Nephron progenitor cell (in vitro differentiated cells): ENCODE measurements around the gene IL37.
A peak's percentile ranks its signal among the peaks of the same experiment; 100 is the strongest.

ENCODE experiments used
- DNase-seq: peaks from one replicate; pipeline ENCODE4 v3.0.0; 2021
- H3K27ac Mint-ChIP-seq: 2 replicates; pipeline ENCODE4 v1.8.0; 2021; ENCODE audit warnings: mild to moderate bottlenecking, moderate library complexity, mixed read lengths
- H3K27me3 Mint-ChIP-seq: 2 replicates; pipeline ENCODE4 v1.8.0; 2021; ENCODE audit warnings: mild to moderate bottlenecking, low read depth, mixed read lengths; ENCODE audit not compliant: poor library complexity
- H3K36me3 Mint-ChIP-seq: 2 replicates; pipeline ENCODE4 v1.8.0; 2021; ENCODE audit warnings: low read depth, mixed read lengths
- H3K4me1 Mint-ChIP-seq: 2 replicates; pipeline ENCODE4 v1.8.0; 2021; ENCODE audit warnings: mixed read lengths
- H3K4me3 Mint-ChIP-seq: 2 replicates; pipeline ENCODE4 v1.8.0; 2021; ENCODE audit warnings: mild to moderate bottlenecking, moderate library complexity, mixed read lengths
- H3K9me3 Mint-ChIP-seq: 2 replicates; pipeline ENCODE4 v1.8.0; 2021; ENCODE audit warnings: mild to moderate bottlenecking, moderate library complexity, mixed read lengths
- CTCF ChIP-seq: fragments of 200-600 bp; sonication (generic); IDR thresholded peaks from 2 replicates; pipeline ENCODE4 v1.5.0; 2021; ENCODE audit warnings: antibody characterized with exemption

Gene IL37

DNA sequence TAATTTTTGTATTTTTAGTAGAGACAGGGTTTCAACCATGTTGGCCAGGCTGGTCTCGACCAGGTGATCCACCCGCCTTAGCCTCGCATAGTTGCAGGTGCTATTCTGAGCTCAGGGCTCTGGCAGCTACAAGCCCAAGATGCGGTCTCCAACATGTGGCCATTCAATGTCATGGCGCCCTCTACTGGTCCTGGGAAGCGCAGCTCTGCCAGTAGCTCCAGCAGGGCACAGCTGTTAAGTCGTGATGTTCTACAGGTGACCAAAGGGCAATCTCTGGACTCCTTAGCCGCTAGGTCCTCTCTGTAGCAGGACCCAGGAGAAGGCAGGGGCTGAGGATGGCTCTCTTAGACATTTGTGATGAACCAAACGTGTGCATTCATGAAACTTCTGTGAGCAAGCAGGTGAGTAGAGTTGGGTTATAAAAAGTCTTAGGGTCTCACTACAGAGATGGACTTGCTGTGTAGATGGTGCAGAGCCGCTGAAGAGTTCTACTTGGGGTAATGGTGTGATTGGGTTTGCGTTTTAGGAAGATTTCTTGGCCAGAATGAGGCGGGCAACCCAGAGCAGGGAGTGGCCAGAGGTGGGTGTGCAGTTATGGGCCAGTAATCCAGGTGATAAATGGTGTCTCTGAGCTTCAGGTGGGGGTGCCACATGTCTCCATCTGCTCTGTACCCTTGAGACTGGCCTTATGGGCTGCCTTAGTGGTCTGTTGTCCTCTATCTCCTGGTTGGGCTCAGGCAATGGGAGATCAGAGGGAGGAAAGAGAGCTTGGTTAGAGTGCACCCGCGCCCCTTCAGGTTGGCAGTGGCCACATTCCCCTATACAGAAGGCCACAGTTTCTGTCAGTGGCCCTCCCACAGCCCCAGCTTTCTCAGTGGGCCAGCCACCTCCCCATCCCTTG, 31.0 kb downstream of the IL37 start:
- peaks cover 37% of the 10 kb centered on the region for H3K27me3 Mint-ChIP-seq
- no peak overlapping the region for H3K4me3 Mint-ChIP-seq
- H3K36me3 Mint-ChIP-seq: no peaks in the 10 kb centered on the region
- no peaks in the 10 kb centered on the region for H3K4me1 Mint-ChIP-seq
- peaks cover 5% of the 10 kb centered on the region for H3K9me3 Mint-ChIP-seq
- peak; percentile 90 for TF ChIP-seq CTCF
- peak; percentile 82 for DNase-seq
- H3K27ac Mint-ChIP-seq: no peak overlapping the region

DNA sequence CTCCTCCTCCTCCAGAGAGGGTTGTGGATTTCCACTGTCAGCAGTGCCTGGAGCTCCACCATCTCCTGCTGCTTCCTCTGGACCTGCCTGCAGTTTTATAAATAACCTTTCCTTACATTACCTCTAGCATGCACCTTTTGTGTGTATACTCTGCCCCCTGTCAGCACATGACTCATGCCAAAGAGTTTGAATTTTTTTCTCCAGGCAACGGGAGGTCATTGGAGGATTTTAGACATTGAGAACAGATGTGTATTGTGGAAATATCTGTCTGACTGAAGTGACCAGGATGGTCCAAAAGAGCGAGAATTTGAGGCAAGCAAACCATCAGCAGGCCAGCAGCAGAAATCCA, 31.7 kb downstream of the IL37 start:
- Mint-ChIP-seq H3K27ac (no peak overlapping the region), H3K4me1 (no peaks in the 10 kb centered on the region), H3K4me3 (no peak overlapping the region), H3K36me3 (no peaks in the 10 kb centered on the region), H3K27me3 (peaks cover 36% of the 10 kb centered on the region), H3K9me3 (peaks cover 5% of the 10 kb centered on the region)
- TF ChIP-seq CTCF: no peak
- DNase-seq: no peak

- TF ChIP-seq CTCF: no peak
- H3K4me3 Mint-ChIP-seq: no peak overlapping the region
- no peaks in the 10 kb centered on the region for H3K4me1 Mint-ChIP-seq
- H3K36me3 Mint-ChIP-seq: no peaks in the 10 kb centered on the region
- H3K27me3 Mint-ChIP-seq: peaks cover 34% of the 10 kb centered on the region
- no peak overlapping the region for H3K27ac Mint-ChIP-seq
- DNase-seq: no peak
- peaks cover 5% of the 10 kb centered on the region for H3K9me3 Mint-ChIP-seq
Measured at GRCh38 chr2:112944971-112945370, 34.0 kb downstream of the IL37 start.

DNA sequence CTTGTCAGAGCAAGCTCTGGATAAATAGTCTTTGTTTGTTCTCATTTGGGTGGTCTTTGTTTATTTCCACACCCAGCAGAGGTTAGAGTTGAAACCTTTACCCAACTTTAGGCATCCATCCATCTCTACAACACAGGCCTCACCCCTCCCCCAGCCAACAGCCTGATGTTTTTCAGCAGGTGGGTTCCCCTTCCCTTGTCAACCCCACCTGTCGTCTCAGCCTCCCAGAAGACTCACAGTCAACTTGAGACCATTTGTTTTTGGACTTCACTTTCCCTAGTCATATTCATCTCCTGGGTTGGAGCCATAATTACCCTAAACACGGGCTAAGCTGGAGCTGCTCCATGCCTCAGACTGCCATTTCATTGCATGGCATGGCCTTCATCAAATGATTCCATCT, 35.1 kb downstream of the IL37 start:
- DNase-seq: no peak
- Mint-ChIP-seq H3K9me3 (peaks cover 5% of the 10 kb centered on the region), H3K27me3 (peaks cover 31% of the 10 kb centered on the region), H3K4me1 (no peaks in the 10 kb centered on the region), H3K4me3 (no peak overlapping the region), H3K36me3 (no peaks in the 10 kb centered on the region), H3K27ac (no peak overlapping the region)
- no peak for TF ChIP-seq CTCF

- H3K4me3 Mint-ChIP-seq: no peak overlapping the region
- no peak for TF ChIP-seq CTCF
- no peak for DNase-seq
Measured at GRCh38 chr2:112947374-112947773, 36.4 kb downstream of the IL37 start.

DNA sequence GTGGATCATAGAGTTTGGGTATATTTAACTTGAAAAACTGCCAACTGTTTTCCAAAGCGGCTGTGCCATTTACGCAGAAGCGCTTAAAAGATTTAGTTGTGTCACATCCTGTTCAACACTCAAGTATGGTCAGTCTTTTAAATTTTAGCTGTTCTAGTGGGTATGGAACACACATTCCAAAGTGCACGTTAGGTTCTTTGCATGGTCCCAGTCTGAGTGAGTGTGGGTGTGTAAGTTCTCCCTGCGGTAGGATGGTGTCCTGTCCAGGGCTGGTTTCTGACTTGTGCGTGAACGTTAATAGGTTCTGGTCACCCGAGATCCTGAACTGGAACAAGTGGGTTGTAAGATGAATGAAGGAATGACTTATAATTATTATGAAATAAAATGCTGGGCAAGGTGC, 38.5 kb downstream of the IL37 start:
- H3K27me3 Mint-ChIP-seq: peaks cover 32% of the 10 kb centered on the region
- no peaks in the 10 kb centered on the region for H3K4me1 Mint-ChIP-seq
- no peak for DNase-seq
- H3K4me3 Mint-ChIP-seq: no peak overlapping the region
- H3K36me3 Mint-ChIP-seq: no peaks in the 10 kb centered on the region
- H3K27ac Mint-ChIP-seq: no peak overlapping the region
- no peak for TF ChIP-seq CTCF
- H3K9me3 Mint-ChIP-seq: peaks cover 3% of the 10 kb centered on the region

More at GRCh38 chr2:112947374-112947773, 36.4 kb downstream of the IL37 start:
- Mint-ChIP-seq H3K27me3 (peaks cover 31% of the 10 kb centered on the region), H3K36me3 (no peaks in the 10 kb centered on the region), H3K9me3 (peaks cover 5% of the 10 kb centered on the region), H3K27ac (no peak overlapping the region), H3K4me1 (no peaks in the 10 kb centered on the region)
